AG09319 (cell line): Measurements from ENCODE around the gene LRIG2.
"Not testable (repeated sequence)": the region's sequence is repeated elsewhere in the genome, so short reads cannot be mapped to it uniquely, and the experiment has no call there.

ENCODE experiments used
- DNase-seq: peaks from one replicate; pipeline ENCODE4 v3.0.0-alpha.2; 2010; ENCODE audit warnings: low read depth; ENCODE audit errors: extremely low read depth
- CTCF ChIP-seq: IDR thresholded peaks from 2 replicates; pipeline ENCODE4 v1.5.1; 2011; ENCODE audit warnings: low read depth, mild to moderate bottlenecking, inconsistent platforms, low read length, moderate library complexity

The LRIG2 gene

GRCh38 chr1:113073479-113073950 lies 517 bp downstream of the LRIG2 start:
- DNase-seq: peak; percentile 34
- TF ChIP-seq CTCF: peak; percentile 57

- DNase-seq: no peak
- TF ChIP-seq CTCF: no peak
Measured at GRCh38 chr1:113074237-113074636, 1.2 kb downstream of the LRIG2 start.

DNA sequence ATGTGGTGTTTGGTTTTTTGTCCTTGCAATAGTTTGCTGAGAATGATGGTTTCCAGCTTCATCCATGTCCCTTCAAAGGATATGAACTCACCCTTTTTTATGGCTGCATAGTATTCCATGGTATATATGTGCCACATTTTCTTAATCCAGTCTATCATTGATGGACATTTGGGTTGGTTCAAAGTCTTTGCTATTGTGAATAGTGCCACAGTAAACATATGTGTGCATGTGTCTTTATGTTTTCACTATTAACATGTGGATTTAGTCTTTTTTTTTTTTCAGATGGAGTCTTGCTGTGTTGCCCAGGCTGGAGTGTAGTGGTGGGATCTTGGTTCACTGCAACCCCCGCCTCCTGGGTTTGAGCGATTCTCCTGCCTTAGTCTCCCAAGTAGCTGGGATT lies 5.0 kb downstream of the LRIG2 start:
- DNase-seq: not testable (repeated sequence)

- no peak for DNase-seq
- no peak for TF ChIP-seq CTCF
Measured at GRCh38 chr1:113086541-113086940, 13.5 kb downstream of the LRIG2 start.

- DNase-seq: no peak
- no peak for TF ChIP-seq CTCF
Measured at GRCh38 chr1:113088972-113089371, 16.0 kb downstream of the LRIG2 start.

- no peak for DNase-seq
- no peak for TF ChIP-seq CTCF
Measured at GRCh38 chr1:113090051-113090450, 17.1 kb downstream of the LRIG2 start.

DNA sequence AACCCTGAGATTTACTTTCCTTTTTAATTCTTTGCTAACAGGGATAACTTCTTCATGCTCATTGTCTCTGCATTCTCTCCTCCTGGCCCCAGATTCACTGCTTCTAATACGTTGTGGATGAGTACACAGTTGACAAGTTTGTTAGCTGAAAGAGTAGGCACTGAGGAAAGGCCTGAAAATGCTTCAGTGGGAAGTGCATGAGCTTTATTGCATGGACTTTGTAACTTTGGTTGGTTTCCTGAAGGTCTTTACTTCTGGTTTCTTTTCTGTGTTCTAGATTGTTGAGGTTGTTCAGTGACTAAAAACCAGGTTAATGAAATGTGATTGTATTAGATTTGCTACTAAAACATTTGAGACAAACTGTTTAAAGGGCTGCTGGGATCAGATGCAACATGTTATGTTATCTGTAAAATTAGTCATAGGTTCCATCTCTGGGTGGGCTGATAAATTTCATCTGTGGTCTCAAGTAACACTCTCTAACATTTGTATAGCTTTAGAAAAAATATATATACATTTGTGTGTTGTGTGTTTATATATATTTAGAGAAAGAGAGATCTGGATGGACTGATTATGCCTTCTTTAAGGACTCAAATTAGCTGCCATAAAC lies 19.1 kb downstream of the LRIG2 start:
- no peak for TF ChIP-seq CTCF
- no peak for DNase-seq

DNA sequence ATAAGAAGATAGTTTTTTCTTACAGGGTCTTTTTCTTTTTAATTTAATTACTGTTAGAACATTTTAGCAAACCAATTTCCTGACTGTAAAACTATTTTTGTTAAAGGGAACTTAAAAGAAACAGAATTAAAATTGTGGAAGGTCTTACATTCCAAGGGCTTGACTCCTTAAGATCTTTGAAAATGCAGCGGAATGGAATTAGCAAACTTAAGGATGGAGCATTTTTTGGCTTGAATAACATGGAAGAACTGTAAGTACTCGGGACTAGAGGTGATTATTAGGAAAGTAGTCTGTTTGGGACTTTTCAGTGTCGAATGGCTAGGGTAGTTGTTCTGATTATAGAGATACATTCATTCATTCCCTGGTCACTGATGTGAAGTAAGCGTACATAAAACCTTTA lies 21.5 kb downstream of the LRIG2 start:
- DNase-seq: no peak
- no peak for TF ChIP-seq CTCF
